ENCODE measurements around the gene SWI5. TPM values are rescaled to one million over a fixed set of nuclear protein-coding genes. Genes with fewer than 3 reads are reported as not detected.
A peak's percentile ranks its signal among the peaks of the same experiment; 100 is the strongest.

SWI5 gene
- total and polyA plus RNA-seq, 9 of the 15 experiments (the other 6 are each of a cell fraction or from before 2014, with no cell fraction given) = 62.8 to 133 (median 95.9) TPM

DNA sequence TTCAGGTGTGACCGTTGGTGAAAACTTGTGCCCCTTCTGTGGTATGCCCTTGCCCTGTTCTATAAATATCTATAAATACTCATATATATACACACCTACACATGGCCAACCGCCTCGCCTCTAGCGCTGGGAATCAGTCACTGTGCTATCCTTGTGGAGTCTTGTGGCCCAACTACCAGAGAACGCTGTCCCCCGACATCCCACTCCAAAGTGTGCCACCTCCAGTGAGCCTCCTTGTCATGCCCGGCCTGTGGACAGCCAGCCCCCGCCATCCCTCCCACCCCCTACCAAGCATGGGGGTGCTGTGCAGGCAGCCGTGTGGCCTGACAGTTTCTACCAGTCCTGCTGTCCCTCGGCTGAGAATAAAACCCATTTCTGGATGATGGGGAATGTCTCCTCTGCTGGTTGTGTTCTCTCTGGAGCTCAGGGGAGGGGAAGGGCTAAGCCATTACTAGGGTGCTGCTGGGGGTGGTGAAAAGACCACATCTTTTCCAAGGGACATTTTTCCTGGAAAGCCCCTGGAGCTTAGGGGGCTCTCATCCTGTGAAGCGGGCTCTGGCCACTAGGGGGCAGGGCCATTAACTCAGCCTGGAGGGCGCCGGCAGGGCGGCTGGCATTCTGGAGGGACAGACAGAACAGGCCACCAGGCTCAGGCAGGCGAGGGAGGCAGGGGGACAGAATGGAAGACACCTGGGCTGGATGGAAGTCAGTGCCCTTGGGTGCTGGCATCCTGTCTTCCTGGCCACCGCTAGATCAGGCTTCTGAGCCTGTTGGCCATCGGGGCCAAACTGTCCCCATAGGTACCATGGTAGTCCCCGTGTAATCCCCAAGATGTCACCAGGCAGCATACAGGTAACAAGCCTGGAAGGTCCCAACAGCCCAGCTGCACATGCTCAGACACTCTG lies 21.0 kb upstream of the SWI5 start (continued):
- TF ChIP-seq ETV1 (tag; conservative IDR thresholded peaks at IDR 0.05; ENCODE audit: low read depth) = 0 out of 2 replicates have a peak, but pooled peaks have one; percentile 3
- peak; percentile 55 to 73 for TF ChIP-seq RAD21 (CRISPR knock-in tag; conservative IDR thresholded peaks at IDR 0.05 in 1 of 2, IDR thresholded peaks at IDR 0.05 in 1 of 2)
- peak; percentile 70 for TF ChIP-seq SMAD4 (CRISPR knock-in tag; conservative IDR thresholded peaks at IDR 0.05)
- peak in 1 of 2 experiments; percentile 61; a peak in 1 of 4 replicates for TF ChIP-seq MAZ (CRISPR knock-in tag; conservative IDR thresholded peaks at IDR 0.05 in 1 of 2, IDR thresholded peaks at IDR 0.05 in 1 of 2)
- TF ChIP-seq TCF7L2 (IDR thresholded peaks at IDR 0.05; ENCODE audit: low read depth, low read length) = 0 out of 2 replicates have a peak, but pooled peaks have one; percentile 10
- TF ChIP-seq, protein P1, sequence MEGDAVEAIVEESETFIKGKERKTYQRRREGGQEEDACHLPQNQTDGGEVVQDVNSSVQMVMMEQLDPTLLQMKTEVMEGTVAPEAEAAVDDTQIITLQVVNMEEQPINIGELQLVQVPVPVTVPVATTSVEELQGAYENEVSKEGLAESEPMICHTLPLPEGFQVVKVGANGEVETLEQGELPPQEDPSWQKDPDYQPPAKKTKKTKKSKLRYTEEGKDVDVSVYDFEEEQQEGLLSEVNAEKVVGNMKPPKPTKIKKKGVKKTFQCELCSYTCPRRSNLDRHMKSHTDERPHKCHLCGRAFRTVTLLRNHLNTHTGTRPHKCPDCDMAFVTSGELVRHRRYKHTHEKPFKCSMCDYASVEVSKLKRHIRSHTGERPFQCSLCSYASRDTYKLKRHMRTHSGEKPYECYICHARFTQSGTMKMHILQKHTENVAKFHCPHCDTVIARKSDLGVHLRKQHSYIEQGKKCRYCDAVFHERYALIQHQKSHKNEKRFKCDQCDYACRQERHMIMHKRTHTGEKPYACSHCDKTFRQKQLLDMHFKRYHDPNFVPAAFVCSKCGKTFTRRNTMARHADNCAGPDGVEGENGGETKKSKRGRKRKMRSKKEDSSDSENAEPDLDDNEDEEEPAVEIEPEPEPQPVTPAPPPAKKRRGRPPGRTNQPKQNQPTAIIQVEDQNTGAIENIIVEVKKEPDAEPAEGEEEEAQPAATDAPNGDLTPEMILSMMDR (IDR thresholded peaks at IDR 0.05 in 2 of 3, conservative IDR thresholded peaks at IDR 0.05 in 1 of 3; ENCODE audit: insufficient read depth in 2 of 3, low read depth in 1 of 3, low read length in 3 of 3) = peak; percentile 98 to 100 (median 98)
- TF ChIP-seq SMAD3 (CRISPR knock-in tag; conservative IDR thresholded peaks at IDR 0.05) = 0 out of 2 replicates have a peak, but pooled peaks have one; percentile 13
- peak; percentile 71 for TF ChIP-seq SUPT5H (IDR thresholded peaks at IDR 0.05)
- TF ChIP-seq ATF1 (CRISPR knock-in tag; IDR thresholded peaks at IDR 0.05) = no peak
- no peak for TF ChIP-seq ATF1 (tag; IDR thresholded peaks at IDR 0.05)
- peak in 1 of 3 experiments; percentile 68 for TF ChIP-seq YY1 (IDR thresholded peaks at IDR 0.05; ENCODE audit: borderline replicate concordance in 1 of 3, control insufficient read depth in 1 of 3, extremely low read depth in 1 of 3, insufficient read depth in 3 of 3, insufficient read length in 1 of 3, insufficient replicate concordance in 2 of 3, low read depth in 1 of 3, low read length in 2 of 3)
- peak in 1 of 2 experiments; percentile 52; a peak in 1 of 4 replicates for TF ChIP-seq TBL1XR1 (IDR thresholded peaks at IDR 0.05; ENCODE audit: low read length in 2 of 2)
- TF ChIP-seq TEAD4 (IDR thresholded peaks at IDR 0.05; ENCODE audit: low read length) = peak; percentile 48; the same call in 1 of the 2 replicates
- no peak for TF ChIP-seq TEAD4 (CRISPR knock-in tag; IDR thresholded peaks at IDR 0.05; ENCODE audit: borderline replicate concordance)
- 0 out of 2 replicates have a peak, but pooled peaks have one; percentile 83 for TF ChIP-seq ZNF778 (CRISPR knock-in tag; IDR thresholded peaks at IDR 0.05)
- 0 out of 2 replicates have a peak, but pooled peaks have one; percentile 11 for TF ChIP-seq ZSCAN32 (CRISPR knock-in tag; IDR thresholded peaks at IDR 0.05)
- TF ChIP-seq, protein P2, sequence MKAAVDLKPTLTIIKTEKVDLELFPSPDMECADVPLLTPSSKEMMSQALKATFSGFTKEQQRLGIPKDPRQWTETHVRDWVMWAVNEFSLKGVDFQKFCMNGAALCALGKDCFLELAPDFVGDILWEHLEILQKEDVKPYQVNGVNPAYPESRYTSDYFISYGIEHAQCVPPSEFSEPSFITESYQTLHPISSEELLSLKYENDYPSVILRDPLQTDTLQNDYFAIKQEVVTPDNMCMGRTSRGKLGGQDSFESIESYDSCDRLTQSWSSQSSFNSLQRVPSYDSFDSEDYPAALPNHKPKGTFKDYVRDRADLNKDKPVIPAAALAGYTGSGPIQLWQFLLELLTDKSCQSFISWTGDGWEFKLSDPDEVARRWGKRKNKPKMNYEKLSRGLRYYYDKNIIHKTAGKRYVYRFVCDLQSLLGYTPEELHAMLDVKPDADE (conservative IDR thresholded peaks at IDR 0.05; ENCODE audit: control insufficient read depth, low read depth, low read length) = no peak
- no peak for TF ChIP-seq EWSR1 (IDR thresholded peaks at IDR 0.05; ENCODE audit: borderline replicate concordance, low read depth, partially characterized antibody)
- no peak for TF ChIP-seq BCL6 (CRISPR knock-in tag; IDR thresholded peaks at IDR 0.05)
- no peak for TF ChIP-seq ZNF695 (CRISPR knock-in tag; IDR thresholded peaks at IDR 0.05)
- TF ChIP-seq TRIM28 (IDR thresholded peaks at IDR 0.05) = peak; percentile 45; the same call in 1 of the 2 replicates
- TF ChIP-seq ESRRB (CRISPR knock-in tag; IDR thresholded peaks at IDR 0.05; ENCODE audit: borderline replicate concordance) = no peak
- peak; percentile 60; the same call in 1 of the 2 replicates for TF ChIP-seq MTA1 (IDR thresholded peaks at IDR 0.05; ENCODE audit: borderline replicate concordance)
- TF ChIP-seq RCOR1 (IDR thresholded peaks at IDR 0.05; ENCODE audit: borderline replicate concordance in 1 of 2, low read depth in 2 of 2, low read length in 2 of 2) = peak in 1 of 2 experiments; percentile 83; a peak in 2 of 4 replicates
